Measurements from ENCODE around the gene GAB2. TPM values are rescaled to one million over a fixed set of nuclear protein-coding genes. Genes with fewer than 3 reads are reported as not detected.
"Not testable (repeated sequence)": the region's sequence is repeated elsewhere in the genome, so short reads cannot be mapped to it uniquely, and the experiment has no call there.

Gene GAB2
- total RNA-seq, 2 experiments from 2014 or later = 0.91 to 0.98 TPM

DNA sequence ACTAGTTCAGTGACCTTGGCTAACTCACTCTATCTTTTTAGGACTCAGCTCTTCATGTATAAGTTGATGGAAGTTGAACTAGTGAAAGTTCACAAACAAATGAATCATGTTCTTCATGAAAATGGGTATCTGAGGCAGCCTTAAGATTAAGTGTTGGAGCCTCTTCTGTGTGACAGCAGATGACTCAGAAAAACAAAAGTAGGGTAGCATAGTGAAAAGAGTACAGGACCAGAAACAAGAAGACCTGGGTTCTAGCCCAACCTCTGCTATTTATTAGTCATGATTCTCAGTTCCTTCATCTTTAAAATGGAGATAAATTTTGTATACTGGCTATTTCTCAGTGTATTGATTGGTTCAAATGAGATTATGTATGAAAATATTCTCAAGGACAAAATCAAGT lies 168.7 kb downstream of the GAB2 start:
- peaks cover 2% of the 10 kb centered on the region for H3K4me1 Mint-ChIP-seq
- H3K27ac Mint-ChIP-seq = no peak overlapping the region
- no peaks in the 10 kb centered on the region for H3K27me3 Mint-ChIP-seq
- no peak overlapping the region for H3K4me3 Mint-ChIP-seq
- no peaks in the 10 kb centered on the region for H3K36me3 Mint-ChIP-seq
- H3K9me3 Mint-ChIP-seq = peaks cover 2% of the 10 kb centered on the region
- DNase-seq = no peak

DNA sequence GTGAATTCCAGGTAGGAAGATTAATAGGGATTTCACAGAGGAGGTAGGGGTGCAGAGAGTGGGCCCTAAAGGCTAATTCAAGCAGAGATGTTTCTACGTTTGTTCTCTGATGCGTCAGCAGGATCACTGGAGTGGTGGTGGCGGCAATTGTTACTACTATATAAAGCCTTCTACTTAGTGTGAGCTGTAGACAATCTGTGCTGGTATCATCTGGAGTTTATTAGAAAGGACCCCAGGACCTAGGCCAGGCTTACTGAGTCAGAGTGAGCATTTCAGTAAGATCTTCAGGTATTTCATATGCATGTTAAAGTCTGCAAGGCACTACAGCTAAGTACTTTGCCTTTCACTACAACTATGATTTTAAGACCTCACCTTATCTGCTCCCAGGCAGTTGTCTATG lies 169.4 kb downstream of the GAB2 start:
- peaks cover 2% of the 10 kb centered on the region for H3K4me1 Mint-ChIP-seq
- H3K4me3 Mint-ChIP-seq = no peak overlapping the region
- no peak overlapping the region for H3K27ac Mint-ChIP-seq
- H3K27me3 Mint-ChIP-seq = no peaks in the 10 kb centered on the region
- peaks cover 2% of the 10 kb centered on the region for H3K36me3 Mint-ChIP-seq
- H3K9me3 Mint-ChIP-seq = peaks cover 2% of the 10 kb centered on the region
- DNase-seq = no peak

DNA sequence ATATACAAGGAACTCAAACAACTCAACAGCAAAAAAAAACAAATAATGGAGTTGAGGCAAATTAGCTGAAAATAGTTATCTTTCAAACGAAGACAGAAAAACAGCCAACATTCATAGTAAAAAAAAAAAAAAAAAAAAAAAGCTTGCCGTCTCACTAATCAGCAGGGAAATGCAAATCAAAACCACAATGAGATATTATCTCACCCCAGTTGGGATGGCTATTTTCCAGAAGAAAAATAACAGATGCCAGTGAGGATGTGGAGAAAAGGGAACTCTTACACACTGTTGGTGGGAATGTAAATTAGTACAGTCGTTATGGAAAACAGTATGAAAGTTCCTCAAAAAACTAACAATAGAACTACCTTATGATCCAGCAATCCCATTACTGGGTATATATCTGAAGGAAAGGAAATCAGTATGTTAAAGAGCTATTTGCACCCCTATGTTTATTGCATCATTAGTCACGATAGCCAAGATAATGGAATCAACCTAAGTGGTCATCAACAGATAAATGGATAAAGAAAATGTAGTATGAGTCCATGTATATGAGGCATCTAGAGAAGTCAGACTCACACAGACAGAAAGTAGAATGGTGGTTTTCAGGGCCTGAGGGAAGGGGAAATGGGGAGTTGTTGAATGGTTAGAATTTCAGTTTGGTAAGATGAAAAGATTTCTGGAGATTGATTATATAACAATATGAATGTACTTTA lies 172.9 kb downstream of the GAB2 start:
- no peak for DNase-seq
- Mint-ChIP-seq H3K4me3 (no peak overlapping the region), H3K4me1 (peaks cover 2% of the 10 kb centered on the region), H3K36me3 (peaks cover 10% of the 10 kb centered on the region), H3K27me3 (no peaks in the 10 kb centered on the region), H3K27ac (no peak overlapping the region), H3K9me3 (peaks cover 16% of the 10 kb centered on the region)

DNA sequence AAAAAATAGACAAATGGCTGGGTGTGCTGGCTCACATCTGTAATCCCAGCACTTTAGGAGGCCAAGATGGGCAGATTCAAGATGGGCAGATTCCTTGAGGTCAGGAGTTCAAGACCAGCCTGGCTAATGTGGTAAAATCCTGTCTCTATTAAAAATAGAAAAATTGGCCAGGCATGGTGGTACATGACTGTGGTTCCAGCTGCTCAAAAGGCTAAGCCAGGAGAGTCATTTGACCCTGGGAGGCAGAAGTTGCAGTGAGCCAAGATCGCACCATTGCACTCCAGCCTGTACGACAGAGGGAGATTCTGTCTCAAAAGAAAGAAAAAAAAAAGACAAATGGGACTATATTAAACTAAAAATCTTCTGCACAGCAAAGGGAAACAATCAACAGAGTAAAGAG lies 173.5 kb downstream of the GAB2 start:
- H3K4me1 Mint-ChIP-seq = peaks cover 2% of the 10 kb centered on the region
- no peak for DNase-seq
- no peak overlapping the region for H3K4me3 Mint-ChIP-seq
- no peaks in the 10 kb centered on the region for H3K27me3 Mint-ChIP-seq
- H3K36me3 Mint-ChIP-seq = peaks cover 10% of the 10 kb centered on the region
- H3K27ac Mint-ChIP-seq = no peak overlapping the region
- H3K9me3 Mint-ChIP-seq = peaks cover 16% of the 10 kb centered on the region

DNA sequence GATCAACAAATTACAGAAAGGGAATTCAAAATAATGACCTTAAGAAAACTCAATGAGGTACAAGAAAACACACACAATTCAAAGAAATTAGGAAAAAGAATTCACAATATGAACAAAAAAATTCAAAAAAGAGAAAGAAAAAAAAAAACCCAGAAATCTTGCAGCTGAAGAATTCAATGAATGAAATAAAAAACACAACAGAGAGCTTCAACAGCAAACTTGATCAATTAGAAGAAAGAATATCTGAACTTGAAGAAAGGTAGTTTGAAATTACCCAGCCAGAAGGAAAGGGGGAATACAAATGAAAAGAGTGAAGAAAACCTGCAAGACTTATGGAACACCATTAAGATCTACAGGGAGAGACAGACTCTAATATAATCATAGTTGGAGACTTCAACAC lies 176.1 kb downstream of the GAB2 start:
- no peaks in the 10 kb centered on the region for H3K4me1 Mint-ChIP-seq
- peaks cover 10% of the 10 kb centered on the region for H3K36me3 Mint-ChIP-seq
- H3K9me3 Mint-ChIP-seq = peaks cover 21% of the 10 kb centered on the region
- H3K27ac Mint-ChIP-seq = no peak overlapping the region
- peaks cover 5% of the 10 kb centered on the region for H3K27me3 Mint-ChIP-seq
- H3K4me3 Mint-ChIP-seq = no peak overlapping the region
- DNase-seq = no peak

DNA sequence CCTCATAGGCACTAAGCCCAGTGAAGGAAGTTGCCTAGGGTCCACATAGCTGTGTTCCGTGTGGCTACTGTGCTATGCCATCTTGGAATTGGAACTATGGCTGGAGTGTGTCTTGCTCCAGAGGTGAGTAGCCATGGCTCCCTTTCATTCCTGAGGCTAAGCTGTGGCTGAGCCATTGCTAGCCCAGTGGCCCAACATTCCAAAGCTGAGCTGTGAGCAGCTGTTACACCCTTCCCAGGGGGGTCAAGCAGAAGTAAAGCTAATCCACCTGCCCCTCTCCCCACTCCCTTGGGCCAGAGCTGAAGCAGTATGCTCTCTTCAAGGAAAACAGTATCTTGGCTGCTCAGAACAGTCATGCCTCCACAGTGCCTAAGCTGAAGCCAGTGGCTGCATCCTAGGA lies 177.8 kb downstream of the GAB2 start:
- Mint-ChIP-seq H3K27me3 (peaks cover 5% of the 10 kb centered on the region), H3K9me3 (peaks cover 19% of the 10 kb centered on the region), H3K36me3 (peaks cover 10% of the 10 kb centered on the region), H3K4me1 (no peaks in the 10 kb centered on the region), H3K27ac (no peak overlapping the region), H3K4me3 (no peak overlapping the region)
- no peak for DNase-seq

DNA sequence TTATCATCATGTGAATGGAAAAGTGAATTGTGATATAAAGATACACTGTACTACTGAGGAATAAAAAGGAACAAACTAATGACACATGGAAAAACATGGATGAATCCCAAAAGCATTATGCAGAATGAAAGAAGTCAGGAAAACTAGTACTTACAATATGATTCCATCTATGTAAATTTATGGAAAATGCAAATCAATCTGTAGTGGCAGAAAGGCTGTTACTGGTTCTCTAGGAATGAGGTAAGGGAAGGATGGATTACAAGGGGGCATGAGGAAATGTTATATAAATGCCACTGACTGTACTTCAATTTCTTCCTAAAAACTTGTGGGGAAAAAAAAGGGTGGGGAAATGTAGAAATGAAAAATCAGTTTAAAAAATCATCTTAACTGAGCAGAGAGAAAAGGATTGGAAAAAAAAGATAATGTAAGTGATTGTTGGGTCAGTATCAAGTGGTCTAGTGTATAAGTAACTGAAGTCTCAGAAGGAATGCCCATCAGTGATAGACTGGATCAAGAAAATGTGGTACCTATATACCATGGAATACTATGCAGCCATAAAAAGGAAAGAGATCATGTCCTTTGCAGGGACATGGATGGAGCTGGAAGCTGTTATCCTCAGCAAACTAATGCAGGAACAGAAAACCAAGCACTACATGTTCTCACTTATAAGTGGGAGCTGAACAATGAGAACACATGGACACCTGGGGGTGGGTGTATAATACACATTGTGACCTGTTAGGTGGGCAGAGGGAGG lies 180.2 kb downstream of the GAB2 start:
- H3K27me3 Mint-ChIP-seq = peaks cover 5% of the 10 kb centered on the region
- H3K9me3 Mint-ChIP-seq = peaks cover 16% of the 10 kb centered on the region
- no peak for DNase-seq
- peaks cover 9% of the 10 kb centered on the region for H3K36me3 Mint-ChIP-seq
- H3K27ac Mint-ChIP-seq = no peak overlapping the region
- H3K4me1 Mint-ChIP-seq = no peaks in the 10 kb centered on the region
- no peak overlapping the region for H3K4me3 Mint-ChIP-seq

DNA sequence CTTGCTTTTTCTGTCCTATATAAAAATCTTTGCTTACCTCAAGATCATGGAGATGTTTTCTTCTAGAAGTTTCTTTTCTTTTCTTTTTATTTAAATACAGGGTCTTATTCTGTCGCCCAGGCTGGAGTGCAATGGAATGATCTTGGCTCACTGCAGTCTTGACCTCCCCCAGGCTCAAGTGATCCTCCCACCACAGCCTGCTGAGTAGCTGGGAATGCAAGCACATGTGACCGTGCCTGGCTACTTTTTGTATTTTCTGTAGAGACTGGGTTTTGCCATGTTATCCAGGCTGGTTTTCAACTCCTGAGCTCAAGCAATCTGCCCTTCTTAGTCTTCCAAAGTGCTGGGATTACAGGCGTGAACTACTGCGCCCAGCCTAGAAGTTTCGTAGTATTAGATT lies 183.6 kb downstream of the GAB2 start:
- peaks cover 5% of the 10 kb centered on the region for H3K9me3 Mint-ChIP-seq
- H3K27me3 Mint-ChIP-seq = peaks cover 5% of the 10 kb centered on the region
- no peaks in the 10 kb centered on the region for H3K36me3 Mint-ChIP-seq
- no peak overlapping the region for H3K27ac Mint-ChIP-seq
- H3K4me1 Mint-ChIP-seq = no peaks in the 10 kb centered on the region
- H3K4me3 Mint-ChIP-seq = no peak overlapping the region
- no peak for DNase-seq

DNA sequence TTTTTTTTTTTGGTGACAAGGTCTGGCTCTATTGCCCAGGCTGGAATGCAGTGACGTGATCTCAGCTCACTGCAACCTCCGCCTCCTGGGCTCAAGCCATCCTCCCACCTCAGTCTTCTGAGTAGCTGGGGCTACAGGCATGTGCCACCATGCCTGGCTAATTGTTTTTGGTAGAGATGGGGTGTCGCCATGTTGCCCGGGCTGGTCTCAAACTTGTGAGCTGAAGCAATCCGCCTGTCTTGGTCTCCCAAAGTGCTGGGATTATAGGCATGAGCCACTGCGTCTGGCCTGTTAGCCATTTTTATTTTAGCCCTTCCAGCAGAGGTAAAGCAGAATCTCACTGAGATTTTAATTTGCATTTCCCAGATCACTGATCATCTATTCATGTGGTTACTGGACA lies 184.6 kb downstream of the GAB2 start:
- H3K27ac Mint-ChIP-seq, H3K9me3 Mint-ChIP-seq, H3K4me3 Mint-ChIP-seq, H3K36me3 Mint-ChIP-seq, H3K4me1 Mint-ChIP-seq, H3K27me3 Mint-ChIP-seq, DNase-seq: not testable (repeated sequence)

DNA sequence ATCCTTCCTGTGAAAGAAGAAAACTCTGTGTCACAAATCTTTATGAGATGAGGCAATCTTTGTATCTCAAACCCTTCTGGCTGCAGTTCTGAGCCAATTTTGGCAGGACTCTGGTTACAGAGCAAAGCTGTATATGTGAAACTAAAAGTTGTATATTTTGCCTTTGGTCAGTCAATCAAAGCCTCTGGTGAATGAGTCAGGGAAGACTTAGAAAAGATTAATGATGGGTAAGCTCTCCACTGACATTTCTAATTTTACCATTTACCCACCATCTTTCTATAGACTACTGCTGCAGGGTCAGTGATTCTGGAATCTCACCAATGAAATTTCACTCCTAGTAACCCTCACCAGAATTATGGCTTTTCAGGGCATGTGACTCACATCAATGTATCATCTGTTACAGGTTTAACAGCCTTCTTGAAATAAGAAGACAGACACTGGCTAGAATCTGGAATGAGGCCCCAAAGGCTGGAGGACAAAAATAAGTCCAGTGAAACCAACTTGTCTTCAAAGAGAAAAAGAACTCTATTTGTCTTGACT lies 185.6 kb downstream of the GAB2 start:
- no peaks in the 10 kb centered on the region for H3K27me3 Mint-ChIP-seq
- no peak for DNase-seq
- H3K36me3 Mint-ChIP-seq = no peaks in the 10 kb centered on the region
- H3K4me3 Mint-ChIP-seq = no peak overlapping the region
- H3K9me3 Mint-ChIP-seq = no peaks in the 10 kb centered on the region
- H3K27ac Mint-ChIP-seq = no peak overlapping the region
- peaks cover 4% of the 10 kb centered on the region for H3K4me1 Mint-ChIP-seq

DNA sequence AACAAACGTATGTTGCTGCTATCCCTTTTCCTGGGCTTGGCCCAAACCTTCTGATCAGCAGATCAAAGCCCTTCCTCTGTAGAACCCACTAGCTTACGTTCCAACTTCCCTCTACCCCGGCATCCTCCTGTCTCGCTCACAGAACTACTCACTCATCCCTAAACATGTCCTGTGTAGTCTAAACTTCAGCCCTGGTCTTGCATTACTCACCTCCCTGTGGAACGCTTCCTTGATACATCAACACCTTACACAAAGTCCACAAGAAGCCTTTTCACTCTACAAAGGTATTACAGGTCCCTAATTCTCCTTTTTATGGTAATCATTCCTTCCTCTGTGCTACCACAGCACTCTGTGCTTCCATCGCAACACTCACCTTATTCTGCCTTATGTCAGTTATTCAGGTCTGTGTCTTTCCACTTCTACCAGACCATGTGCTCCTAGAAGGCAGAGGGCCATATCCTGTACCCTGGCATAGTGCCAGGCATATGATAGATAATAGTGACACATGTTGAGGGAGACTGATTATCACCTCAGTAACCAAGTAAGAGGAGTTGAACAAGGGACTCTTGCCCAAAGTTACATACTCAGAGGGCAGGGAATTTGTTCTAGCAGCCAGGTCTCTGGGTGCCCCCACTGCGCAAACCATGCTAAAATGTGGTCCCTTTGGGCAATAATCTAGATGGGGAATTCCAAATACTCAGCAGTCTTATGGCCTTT lies 187.3 kb downstream of the GAB2 start:
- Mint-ChIP-seq H3K27ac (no peak overlapping the region), H3K27me3 (no peaks in the 10 kb centered on the region), H3K9me3 (no peaks in the 10 kb centered on the region), H3K4me3 (no peak overlapping the region), H3K36me3 (no peaks in the 10 kb centered on the region), H3K4me1 (peaks cover 4% of the 10 kb centered on the region)
- DNase-seq = no peak

DNA sequence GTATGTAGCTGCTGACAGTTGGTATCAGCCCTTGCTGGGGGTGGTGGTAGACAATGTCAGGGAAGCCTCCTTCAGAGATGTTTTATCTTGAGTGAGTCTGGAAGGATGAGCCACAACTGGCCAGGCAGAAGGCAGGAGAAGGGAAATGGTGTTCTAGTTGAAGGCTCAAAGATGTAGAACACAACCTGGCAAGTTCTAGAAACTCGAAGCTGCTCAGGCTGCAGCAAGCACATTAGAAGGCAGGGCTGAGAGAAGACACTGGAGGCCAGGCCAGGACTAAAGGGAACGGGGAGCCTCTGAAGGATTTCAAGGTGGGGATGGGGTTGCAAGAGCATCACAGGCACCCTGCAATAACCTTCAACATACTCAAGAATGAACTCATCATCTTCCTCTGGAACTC lies 188.5 kb downstream of the GAB2 start:
- Mint-ChIP-seq H3K27me3 (no peaks in the 10 kb centered on the region), H3K4me3 (no peak overlapping the region), H3K4me1 (peaks cover 4% of the 10 kb centered on the region), H3K9me3 (no peaks in the 10 kb centered on the region), H3K36me3 (no peaks in the 10 kb centered on the region), H3K27ac (no peak overlapping the region)
- no peak for DNase-seq

DNA sequence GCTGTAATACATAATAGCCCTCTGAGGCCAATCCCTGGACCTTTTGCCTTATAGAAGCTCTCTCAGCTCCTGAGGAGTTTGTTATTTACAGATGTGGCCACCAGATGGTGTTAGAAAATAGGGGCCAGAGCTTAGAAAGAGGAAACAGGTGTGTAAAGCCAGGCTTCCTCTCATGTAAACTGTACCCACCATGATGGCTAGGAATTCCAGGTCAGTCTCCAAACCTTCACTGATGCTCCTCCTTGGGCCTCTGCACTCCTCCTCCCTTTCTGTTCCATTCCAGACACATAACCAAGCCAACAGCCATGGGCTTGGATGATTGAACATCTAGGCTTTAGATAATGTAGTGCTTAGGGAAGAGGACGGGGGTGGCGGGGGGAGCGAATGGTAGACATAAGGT lies 189.2 kb downstream of the GAB2 start:
- no peak for DNase-seq
- H3K4me3 Mint-ChIP-seq = no peak overlapping the region
- H3K27ac Mint-ChIP-seq = no peak overlapping the region

DNA sequence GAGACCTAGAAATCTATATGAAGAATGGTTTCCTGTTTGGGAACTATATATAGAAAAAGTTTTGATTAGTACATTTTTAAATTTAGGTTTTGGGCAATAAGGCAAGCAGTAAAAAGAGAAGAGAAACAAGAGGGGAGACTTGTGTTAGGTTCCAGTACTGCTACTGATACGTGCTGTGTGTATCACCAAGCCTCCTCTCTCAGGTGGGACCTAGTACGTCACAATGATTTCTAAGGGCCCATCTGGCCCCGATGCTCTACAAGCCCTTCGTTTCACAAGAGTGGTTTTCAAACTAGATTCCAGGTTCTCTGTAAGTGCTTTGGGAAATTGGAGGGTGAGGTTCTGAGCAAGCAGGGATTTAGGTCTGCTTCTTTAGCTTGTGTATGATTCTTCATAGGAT lies 189.7 kb downstream of the GAB2 start:
- Mint-ChIP-seq H3K4me3 (no peak overlapping the region), H3K9me3 (no peaks in the 10 kb centered on the region), H3K4me1 (peaks cover 7% of the 10 kb centered on the region), H3K36me3 (no peaks in the 10 kb centered on the region), H3K27me3 (no peaks in the 10 kb centered on the region), H3K27ac (no peak overlapping the region)
- DNase-seq = no peak

More for the DNA sequence above, 189.2 kb downstream of the GAB2 start:
- Mint-ChIP-seq H3K4me1 (peaks cover 5% of the 10 kb centered on the region), H3K27me3 (no peaks in the 10 kb centered on the region), H3K9me3 (no peaks in the 10 kb centered on the region), H3K36me3 (no peaks in the 10 kb centered on the region)

Data from activated naive CD8-positive, alpha-beta T cell treated with anti-CD3 and anti-CD28 coated beads for 36 hours (primary cell).